A673 (cell line): ENCODE results near the gene ZACN. TPM values are rescaled to one million over a fixed set of nuclear protein-coding genes. Genes with fewer than 3 reads are reported as not detected.
"Not testable (repeated sequence)": the region's sequence is repeated elsewhere in the genome, so short reads cannot be mapped to it uniquely, and the experiment has no call there.

Experiments
- BruUV-seq: library from RNA; stranded (reverse); fragments of 400-500 nt; replicated peaks from 2 replicates; lab custom pipeline; 2021; lab: Mats Ljungman, UMichigan
- CTCF ChIA-PET: fragments of 300-600 bp; sonication (Branson Sonifier 250); formaldehyde crosslinking; loops from one replicate; lab custom pipeline; 2022; ENCODE audit warnings: antibody characterized with exemption; lab: Charles Lee
- POLR2A ChIA-PET: fragments of 300-600 bp; sonication (Branson Sonifier 250); formaldehyde crosslinking; loops from one replicate; lab custom pipeline; 2022; ENCODE audit warnings: antibody characterized with exemption; ENCODE audit not compliant: low non-redundant PET; lab: Charles Lee
- DNase-seq: peaks from one replicate; pipeline ENCODE4 v3.0.0-alpha.2; 2015; ENCODE audit warnings: low spot score
- H3K27ac ChIP-seq: fragments of 200-600 bp; sonication (generic); 2 replicates; pipeline ENCODE4 v1.5.1; 2016; ENCODE audit warnings: mixed run types, low read depth, mild to moderate bottlenecking, mixed read lengths, antibody characterized with exemption, low read length; ENCODE audit not compliant: poor library complexity, severe bottlenecking
- H3K27me3 ChIP-seq: fragments of 200-600 bp; sonication (generic); replicated peaks from 2 replicates; pipeline ENCODE4 v1.6.1; 2017; ENCODE audit warnings: mixed run types, low read depth, mild to moderate bottlenecking, mixed read lengths, antibody characterized with exemption, low read length; ENCODE audit not compliant: insufficient read depth, poor library complexity
- H3K36me3 ChIP-seq: fragments of 200-600 bp; sonication (generic); 2 replicates; pipeline ENCODE4 v1.6.1; 2016; ENCODE audit warnings: mixed run types, mild to moderate bottlenecking, mixed read lengths, antibody characterized with exemption, low read length; ENCODE audit not compliant: insufficient read depth, poor library complexity, severe bottlenecking
- H3K4me1 ChIP-seq: fragments of 200-600 bp; sonication (generic); 2 replicates; pipeline ENCODE4 v1.6.1; 2017; ENCODE audit warnings: mixed run types, mild to moderate bottlenecking, mixed read lengths, antibody characterized with exemption, low read length; ENCODE audit not compliant: insufficient read depth, poor library complexity, severe bottlenecking
- H3K4me3 ChIP-seq: fragments of 200-600 bp; sonication (generic); 2 replicates; pipeline ENCODE4 v1.5.1; 2016; ENCODE audit warnings: low read depth, mixed run types, mild to moderate bottlenecking, mixed read lengths, low read length; ENCODE audit not compliant: poor library complexity, severe bottlenecking
- H3K9me3 ChIP-seq: fragments of 200-600 bp; sonication (generic); 2 replicates; pipeline ENCODE4 v1.6.1; 2016; ENCODE audit warnings: mixed run types, low read depth, mild to moderate bottlenecking, mixed read lengths, antibody characterized with exemption, low read length; ENCODE audit not compliant: poor library complexity, severe bottlenecking
- CTCF ChIP-seq: fragments of 300-800, 200-600 bp; sonication (generic); conservative IDR thresholded peaks from 2 replicates; pipeline ENCODE4 v1.5.1; 2017; ENCODE audit warnings: low read depth, mild to moderate bottlenecking, antibody characterized with exemption, low read length, moderate library complexity, mixed read lengths
- EZH2 ChIP-seq: fragments of 200-600 bp; sonication (generic); IDR thresholded peaks from 2 replicates; pipeline ENCODE4 v1.6.1; 2017; ENCODE audit warnings: borderline replicate concordance, low read depth, mild to moderate bottlenecking, mixed read lengths, antibody characterized with exemption, low read length; ENCODE audit not compliant: poor library complexity, severe bottlenecking
- intact Hi-C: fragments of 100-400 bp; cut with micrococcal nuclease; formaldehyde crosslinking; loops from one replicate; pipeline ENCODE4 v1.10.0; 2022; ENCODE audit not compliant: unreplicated experiment
- total RNA-seq: library from RNA; stranded (reverse); gene quantifications from 2 replicates; pipeline ENCODE4 v1.2.3, GENCODE V29; 2021

The ZACN gene
- total RNA-seq, 1 experiment from 2014 or later = not detected

DNA sequence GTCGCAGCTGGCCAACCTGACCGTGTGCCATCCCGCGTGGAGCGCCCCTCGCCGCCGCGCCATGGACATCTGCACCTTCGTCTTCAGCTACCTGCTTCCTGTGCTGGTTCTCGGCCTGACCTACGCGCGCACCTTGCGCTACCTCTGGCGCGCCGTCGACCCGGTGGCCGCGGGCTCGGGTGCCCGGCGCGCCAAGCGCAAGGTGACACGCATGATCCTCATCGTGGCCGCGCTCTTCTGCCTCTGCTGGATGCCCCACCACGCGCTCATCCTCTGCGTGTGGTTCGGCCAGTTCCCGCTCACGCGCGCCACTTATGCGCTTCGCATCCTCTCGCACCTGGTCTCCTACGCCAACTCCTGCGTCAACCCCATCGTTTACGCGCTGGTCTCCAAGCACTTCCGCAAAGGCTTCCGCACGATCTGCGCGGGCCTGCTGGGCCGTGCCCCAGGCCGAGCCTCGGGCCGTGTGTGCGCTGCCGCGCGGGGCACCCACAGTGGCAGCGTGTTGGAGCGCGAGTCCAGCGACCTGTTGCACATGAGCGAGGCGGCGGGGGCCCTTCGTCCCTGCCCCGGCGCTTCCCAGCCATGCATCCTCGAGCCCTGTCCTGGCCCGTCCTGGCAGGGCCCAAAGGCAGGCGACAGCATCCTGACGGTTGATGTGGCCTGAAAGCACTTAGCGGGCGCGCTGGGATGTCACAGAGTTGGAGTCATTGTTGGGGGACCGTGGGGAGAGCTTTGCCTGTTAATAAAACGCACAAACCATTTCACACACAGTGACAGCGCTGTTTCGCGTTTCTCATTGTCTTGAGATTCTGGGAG, 2.0 kb upstream of the ZACN start:
- no peak overlapping the region for H3K27ac ChIP-seq
- TF ChIP-seq CTCF (no peak), EZH2 (peak; percentile 90)
- H3K9me3 ChIP-seq = no peaks in the 10 kb centered on the region
- H3K4me3 ChIP-seq = no peak overlapping the region
- CTCF ChIA-PET = no interaction called here
- no peak for DNase-seq
- no peaks in the 10 kb centered on the region for H3K36me3 ChIP-seq
- H3K27me3 ChIP-seq = peaks cover 71% of the 10 kb centered on the region
- peaks cover 8% of the 10 kb centered on the region for H3K4me1 ChIP-seq
- intact Hi-C loops = loop anchor here (10.0 kb wide), 1 partner anchor 62 kb away; no protein-coding TSS in a partner anchor
- POLR2A ChIA-PET = no interaction called here
- BruUV-seq = no TSS peak

GRCh38 chr17:76077584-76078110, 1.3 kb upstream of the ZACN start:
- ChIA-PET CTCF (no interaction called here), POLR2A (no interaction called here)
- no TSS peak for BruUV-seq
- DNase-seq = no peak
- peaks cover 8% of the 10 kb centered on the region for H3K4me1 ChIP-seq
- TF ChIP-seq CTCF (no peak), EZH2 (no peak)
- H3K27me3 ChIP-seq = peaks cover 71% of the 10 kb centered on the region
- no peak overlapping the region for H3K27ac ChIP-seq
- H3K4me3 ChIP-seq = no peak overlapping the region
- intact Hi-C loops = loop anchor here (10.0 kb wide), 1 partner anchor 63 kb away; no protein-coding TSS in a partner anchor
- H3K9me3 ChIP-seq = no peaks in the 10 kb centered on the region
- peaks cover 5% of the 10 kb centered on the region for H3K36me3 ChIP-seq

GRCh38 chr17:76078370-76078769, 612 bp upstream of the ZACN start:
- CTCF ChIA-PET, H3K9me3 ChIP-seq, POLR2A ChIA-PET, BruUV-seq, H3K4me1 ChIP-seq, H3K4me3 ChIP-seq, H3K27ac ChIP-seq, DNase-seq: not testable (repeated sequence)
- intact Hi-C loops = loop anchor here (10.0 kb wide), 1 partner anchor 64 kb away; no protein-coding TSS in a partner anchor
- Histone ChIP-seq H3K36me3 (peaks cover 11% of the 10 kb centered on the region), H3K27me3 (peaks cover 70% of the 10 kb centered on the region)
